SHP77 treated with DMSO at 0.1 percent for 48 hours (cell line): ENCODE results near the gene TBC1D23.
"Not testable (repeated sequence)": the region's sequence is repeated elsewhere in the genome, so short reads cannot be mapped to it uniquely, and the experiment has no call there.

Experiments used
- DNase-seq: peaks from one replicate; lab custom pipeline; 2025; lab: John Stamatoyannopoulos, UW

Gene TBC1D23

DNA sequence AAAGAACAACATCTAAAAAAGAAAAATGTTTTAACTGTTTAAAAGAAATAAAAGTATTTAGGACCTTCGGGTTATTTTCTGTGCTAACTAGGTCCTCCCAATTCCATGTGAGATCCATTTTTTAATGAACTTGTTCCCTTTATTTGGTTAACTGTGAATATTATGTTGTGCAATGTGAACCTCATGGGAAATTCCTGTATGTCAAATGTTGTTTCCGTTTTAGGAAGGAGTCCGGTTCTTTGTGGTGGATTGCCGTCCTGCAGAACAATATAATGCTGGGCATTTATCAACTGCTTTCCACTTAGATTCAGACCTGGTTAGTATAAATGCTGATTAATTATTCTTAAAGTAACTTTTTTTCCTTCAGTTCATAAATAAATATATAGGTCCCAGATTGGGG is 38.2 kb downstream of the TBC1D23 start:
- no peak for DNase-seq

DNA sequence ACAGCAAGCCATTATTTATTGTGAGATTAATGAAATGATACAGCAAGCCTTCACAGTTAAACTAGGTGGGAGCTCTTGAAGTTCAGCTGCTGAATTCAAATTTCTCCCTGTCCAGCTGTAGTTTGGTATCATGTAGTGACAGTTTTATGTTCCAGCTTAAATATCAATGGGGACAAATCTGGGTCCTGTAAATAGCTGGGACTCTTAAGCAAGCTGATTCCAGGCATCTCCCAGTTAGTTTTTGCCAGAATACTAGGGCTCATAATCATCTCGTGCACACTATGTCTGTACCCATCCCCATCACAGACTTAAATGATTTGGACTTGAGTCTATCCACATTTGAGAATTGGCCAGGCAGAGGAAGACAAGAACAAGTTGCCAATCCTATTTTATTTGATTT is 45.9 kb downstream of the TBC1D23 start:
- no peak for DNase-seq

DNA sequence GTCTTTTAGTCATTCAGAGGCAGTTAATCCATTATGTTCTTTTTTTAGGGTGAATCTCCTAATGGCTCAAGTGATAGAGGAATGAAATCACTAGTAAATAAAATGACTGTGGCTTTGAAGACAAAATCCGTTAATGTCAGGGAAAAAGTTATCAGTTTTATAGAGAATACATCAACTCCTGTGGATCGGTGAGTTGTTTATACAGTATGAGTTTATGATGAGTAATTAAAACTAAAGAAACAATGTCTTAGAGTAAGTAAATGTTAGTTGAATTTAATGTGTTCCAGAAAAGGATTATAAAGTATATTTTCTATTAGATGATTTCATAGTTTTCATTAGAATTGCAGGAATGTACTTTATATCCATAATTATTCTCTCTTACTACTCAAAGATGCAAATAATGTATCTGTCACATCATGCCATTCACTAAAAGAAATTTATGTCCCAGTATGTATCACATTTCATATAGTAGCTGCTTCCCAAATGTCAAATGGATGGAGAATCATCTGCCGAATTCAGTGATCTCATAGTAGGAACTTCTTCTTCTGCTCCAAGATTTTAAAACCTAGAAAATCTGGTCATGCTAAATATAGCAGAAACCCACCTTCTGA is 49.7 kb downstream of the TBC1D23 start:
- no peak for DNase-seq

DNA sequence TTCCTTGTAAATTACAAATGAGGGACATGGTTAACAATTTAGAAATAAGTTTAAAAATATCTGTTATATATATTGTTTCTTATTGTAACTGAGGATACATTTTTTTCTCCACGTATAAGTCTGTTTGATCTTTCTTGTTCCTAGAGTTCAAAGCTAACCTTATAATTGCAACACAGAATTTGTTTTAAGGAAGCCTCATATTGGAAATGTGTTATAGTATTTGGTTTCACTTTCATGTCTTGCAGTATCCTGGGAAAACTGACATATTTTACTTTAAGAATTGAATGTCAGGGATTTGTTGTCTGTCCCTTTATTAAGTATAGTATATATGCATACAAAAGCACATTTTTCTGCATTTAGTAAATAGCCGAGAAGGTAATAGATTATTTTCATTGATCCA is 50.2 kb downstream of the TBC1D23 start:
- DNase-seq, result no peak

DNA sequence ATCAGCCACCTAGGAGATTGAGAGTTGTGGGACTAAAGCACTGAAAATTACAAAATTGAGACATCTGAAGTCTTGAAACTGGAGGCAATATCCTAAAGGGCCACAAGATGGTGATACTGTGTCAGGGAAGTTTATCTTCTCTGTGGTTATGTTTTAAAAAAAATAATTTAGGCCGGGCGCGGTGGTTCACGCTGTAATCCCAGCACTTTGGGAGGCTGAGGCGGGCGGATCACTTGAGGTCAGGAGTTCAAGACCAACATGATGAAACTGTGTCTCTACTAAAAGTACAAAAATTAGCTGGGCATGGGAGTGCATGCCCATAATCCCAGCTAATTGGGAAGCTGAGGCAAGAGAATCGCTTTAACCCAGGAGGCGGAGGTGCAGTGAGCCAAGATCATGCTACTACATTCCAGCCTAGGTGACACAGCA is 55.9 kb downstream of the TBC1D23 start:
- peak; percentile 26 for DNase-seq

DNA sequence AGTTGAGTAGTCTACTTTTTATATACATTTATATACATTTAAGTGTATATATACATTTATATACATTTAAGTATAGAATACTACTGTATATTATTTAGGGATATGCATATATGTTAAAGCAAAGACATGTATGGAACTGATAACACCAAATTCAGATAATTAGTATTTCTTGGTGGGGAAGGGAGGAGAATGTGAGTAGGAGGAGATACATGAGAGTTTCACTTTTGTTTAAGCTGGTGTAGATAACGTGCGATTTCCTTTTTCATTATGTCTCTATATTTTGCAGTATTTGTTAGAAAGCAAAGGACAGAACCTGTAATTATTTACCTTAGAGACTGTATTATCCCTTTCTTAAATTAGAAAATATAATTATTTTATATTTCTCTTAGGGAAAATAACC is 57.1 kb downstream of the TBC1D23 start:
- DNase-seq, result no peak

DNA sequence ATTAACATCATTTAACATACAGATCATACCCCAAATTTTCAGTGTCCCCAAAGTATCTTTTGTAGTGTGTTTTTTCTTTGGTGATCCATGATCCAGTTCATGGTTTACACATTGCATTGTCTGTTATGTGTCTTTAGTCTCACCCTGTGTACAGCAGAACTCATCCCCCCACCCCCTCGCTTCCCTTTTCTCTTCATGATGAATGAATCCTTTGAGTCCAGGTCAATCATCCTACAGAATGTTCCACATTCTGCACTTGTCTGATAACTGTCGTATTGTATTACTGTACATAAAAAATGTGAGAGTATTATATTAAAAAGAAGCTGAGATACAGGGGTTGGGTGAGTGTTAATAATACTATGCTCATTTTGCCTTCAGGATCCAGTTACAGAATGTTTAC is 59.2 kb downstream of the TBC1D23 start:
- no peak for DNase-seq

DNA sequence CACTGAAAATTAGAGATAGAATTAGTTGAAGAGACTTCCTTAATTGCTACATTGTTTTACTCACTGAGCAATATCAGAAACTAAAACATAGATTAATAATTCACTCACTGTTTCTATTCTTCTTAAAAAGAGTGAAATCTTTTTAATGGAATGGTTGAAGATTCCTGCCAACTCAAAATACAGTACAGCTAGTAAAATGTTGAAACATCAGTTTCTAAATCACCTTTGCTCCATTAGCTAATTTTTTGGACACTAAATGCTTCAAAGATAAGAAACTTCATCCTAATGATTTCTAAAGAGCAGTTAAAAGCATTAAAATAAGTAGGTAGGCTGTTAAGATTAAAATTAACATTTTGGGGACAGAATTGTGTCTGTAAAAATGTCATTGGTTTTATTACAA is 63.3 kb downstream of the TBC1D23 start:
- no peak for DNase-seq

DNA sequence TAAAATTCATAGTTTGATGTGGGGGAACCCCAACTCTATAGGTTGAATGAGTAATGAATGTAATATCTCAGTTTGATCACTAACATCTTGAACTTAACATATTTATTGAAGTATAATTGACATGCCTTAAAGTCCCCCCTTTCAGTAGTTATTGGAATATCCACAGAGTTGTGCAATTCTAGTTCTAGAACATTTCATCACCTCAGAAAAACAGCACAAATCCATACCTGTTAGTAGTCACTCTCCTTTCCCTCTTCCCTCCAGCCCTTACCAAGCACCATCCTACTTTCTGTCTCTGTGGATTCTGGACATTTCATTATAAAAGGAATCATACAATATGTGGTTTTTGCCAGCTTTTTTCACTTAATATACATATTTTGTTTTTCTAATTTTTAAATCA is 65.0 kb downstream of the TBC1D23 start:
- DNase-seq, result no peak

DNA sequence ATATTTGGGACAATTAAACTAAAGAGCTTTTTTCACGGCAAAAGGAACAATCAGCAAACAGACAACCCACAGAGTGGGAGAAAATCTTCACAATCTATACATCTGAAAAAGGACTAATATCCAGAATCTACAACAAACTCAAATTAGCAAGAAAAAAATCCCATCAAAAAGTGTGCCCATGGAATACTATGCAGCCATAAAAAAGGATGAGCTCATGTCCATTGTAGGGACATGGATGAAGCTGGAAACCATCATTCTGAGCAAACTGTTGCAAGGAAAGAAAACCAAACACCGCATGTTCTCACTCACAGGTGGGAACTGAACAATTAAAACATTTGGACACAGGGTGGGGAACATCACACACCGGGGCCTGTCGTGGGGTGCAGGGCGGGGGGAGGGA is 66.6 kb downstream of the TBC1D23 start:
- DNase-seq, result not testable (repeated sequence)

DNA sequence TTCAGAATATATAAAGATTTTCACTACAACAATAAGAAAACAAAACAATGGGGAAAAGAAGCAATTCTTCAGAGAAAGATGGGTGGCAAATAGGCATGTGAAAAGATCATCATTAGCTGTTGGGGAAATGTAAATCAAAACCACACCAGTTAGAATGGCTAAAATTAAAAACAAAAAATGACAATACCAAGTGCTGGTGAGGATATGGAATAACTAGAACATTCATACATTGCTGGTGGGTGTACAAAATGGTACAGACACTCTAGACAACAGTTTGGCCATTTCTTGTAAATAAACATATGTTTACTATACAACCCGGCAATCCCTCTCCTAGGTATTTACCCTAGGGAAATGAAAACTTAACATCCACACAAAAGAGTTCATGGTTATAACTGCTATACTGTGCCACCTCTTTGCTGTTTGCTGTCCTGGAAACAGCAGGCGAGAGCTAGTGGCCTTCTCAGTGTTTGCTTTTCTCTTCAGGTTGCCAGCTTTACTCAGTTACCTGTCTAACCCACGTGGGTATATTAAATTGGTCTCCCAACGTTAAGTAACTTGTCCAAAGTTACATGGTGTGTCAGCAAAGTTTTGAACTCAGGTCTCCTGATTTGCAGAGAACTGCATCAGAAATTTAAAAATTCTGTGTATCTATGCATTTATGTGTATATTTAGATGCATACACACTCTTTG is 69.2 kb downstream of the TBC1D23 start:
- no peak for DNase-seq

DNA sequence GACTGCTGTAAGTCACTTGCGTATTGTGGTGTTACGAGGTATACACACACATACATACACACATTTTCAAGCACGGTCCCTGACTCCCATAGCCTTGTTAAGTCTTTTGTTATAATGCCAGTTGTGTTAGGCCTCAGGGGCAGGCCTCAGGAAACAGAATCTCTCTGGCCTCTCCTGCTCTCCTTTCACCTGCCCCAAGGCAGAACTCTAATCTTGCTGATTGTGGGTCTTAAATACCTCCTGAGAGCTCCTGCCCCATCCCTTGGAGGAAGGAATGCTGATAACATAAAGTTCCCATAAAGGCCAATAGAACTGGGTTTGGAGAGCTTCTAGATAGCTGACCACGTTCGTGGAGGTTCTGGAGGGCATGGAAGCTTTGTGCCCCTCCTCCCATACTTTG is 69.9 kb downstream of the TBC1D23 start:
- no peak for DNase-seq

DNA sequence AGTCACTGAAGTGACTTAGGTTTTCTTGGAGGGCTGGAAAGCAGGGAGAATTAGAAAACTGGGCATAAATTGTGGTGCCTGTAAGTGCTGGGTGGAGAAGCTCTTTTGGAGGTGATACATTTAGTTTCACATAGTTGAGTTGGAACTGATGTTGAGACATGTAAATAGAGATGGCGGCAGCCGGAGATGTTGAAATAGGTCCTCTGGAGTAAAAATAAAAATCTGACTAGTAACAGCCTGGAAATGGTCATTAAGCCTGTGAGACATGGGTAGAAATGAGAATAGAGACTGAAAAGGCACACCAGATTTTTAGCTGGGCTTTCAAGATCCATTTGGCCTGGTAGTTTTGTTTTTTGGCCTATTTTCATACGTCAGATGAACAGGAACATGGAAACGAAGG is 70.9 kb downstream of the TBC1D23 start:
- DNase-seq, result no peak

DNA sequence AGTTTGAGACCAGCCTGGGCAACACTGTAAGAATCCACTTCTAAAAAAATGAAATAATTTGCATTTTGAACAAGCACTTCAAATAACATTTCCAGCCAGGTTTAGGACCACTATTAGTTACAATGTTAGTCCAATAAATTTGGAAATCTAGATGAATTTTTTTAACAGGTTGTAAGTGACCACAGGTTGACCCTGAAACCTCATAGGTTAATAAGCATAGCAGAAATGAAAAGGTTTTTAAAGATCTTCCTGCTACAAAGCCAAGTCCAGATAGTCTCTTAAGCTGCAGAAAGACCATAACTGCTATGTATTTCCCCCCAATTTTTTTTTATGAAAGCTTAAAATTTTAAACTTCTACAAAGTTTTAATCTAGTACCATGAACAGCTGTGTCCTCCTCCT is 72.3 kb downstream of the TBC1D23 start:
- DNase-seq, result no peak

DNA sequence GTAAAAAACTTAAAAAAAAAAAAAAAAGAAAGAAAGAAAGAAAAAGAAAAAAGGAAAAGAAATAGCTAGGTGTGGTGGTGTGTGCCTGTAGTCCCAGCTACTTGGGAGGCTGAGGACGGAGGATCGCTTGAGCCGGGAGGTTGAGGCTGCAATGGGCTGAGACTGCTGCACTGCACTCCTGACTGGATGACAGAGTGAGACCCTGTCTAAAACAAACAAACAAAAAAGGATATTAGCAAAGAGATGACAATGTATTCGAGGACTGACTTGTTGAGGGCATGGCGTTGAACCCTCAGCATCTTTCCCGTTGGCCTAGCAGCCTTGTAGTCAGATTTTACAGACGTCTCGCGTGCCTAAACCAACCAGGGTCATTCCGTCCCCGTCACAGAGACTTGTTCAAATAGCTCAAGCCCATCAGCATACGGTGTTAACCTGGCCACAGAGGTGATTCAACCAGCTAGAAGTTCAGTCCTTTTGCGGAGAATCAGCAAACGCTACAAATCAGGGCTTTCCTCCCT is 73.2 kb downstream of the TBC1D23 start:
- DNase-seq, result no peak

DNA sequence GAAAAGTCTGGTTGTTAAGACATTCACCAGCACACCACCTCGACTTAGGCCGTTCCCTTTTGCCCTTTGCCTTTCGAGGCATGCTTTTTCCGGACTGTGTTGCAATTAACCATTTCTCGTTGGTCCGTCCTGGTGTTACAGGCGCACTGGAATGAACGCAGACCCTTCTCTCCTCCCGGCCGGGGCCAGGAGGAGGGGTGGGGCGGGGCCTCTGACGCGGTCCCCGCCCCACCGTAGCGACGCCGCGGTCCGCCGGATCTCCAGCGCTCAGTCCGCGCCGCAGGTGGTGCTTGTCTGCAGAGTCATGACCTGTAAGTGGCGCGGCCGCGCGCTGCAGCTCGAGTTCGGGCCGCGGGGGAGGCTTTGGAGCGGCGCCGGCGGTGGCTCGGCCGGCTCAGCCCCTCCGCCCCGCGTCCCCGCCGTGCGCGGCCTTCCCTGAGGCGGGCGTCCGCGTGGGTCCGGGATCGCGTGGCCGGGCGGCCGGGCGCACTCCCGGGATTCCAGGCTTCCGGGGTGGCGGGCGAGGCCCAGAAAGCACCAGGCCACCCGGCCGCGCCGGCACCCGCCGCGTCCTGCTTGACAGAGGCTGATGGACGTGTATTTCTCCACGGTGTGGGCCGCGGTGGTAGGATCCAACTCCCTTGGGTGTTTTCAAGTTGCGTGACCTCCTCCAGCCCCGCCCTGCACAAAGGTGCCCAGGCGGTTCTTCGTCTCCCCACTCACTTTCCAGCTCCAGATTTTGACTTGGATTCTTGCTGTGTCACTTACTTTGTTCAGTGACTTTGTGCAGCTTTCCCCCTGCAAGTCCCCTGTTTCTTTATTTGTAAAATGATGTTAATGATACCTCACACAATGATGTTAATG is 73.9 kb downstream of the TBC1D23 start, which contains the start of gene NIT2:
NIT2 (plus strand) TSS at position 270 of the 864 bp plus-strand sequence; CDS start at position 305, 35 bp downstream.
- peak; percentile 37 for DNase-seq

DNA sequence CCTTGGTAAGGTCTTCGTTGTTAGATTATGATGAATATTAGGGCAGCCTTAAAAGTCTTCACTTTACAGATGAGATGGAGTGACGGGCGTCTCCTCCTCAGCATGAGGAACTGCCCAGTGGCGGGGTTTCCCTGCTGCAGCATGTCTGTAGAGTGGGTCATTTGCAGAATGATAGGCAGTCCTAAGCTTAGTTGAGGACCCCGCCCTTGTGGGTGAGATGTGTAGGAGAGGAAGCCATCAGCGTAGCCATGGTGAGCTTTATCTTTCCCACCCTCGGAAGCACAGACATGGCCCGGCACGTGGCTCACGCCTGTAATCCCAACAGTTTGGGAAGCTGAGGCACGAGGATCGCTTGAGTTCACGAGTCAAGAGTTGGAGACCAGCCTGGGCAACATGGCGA is 74.6 kb downstream of the TBC1D23 start:
- DNase-seq, result no peak

DNA sequence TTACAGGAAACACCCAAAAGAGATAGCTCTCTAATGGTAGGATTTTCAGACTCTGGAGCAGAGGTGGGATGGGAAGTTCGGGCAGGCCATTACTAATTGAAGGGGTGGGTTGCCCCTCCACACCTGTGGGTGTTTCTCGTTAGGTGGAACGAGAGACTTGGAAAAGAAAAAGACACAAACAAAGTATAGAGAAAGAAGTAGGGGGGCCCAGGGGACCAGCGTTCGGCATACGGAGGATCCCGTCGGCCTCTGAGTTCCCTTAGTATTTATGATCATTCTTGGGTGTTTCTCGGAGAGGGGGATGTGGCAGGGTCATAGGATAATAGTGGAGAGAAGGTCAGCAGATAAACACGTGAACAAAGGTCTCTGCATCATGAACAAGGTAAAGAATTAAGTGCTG is 75.4 kb downstream of the TBC1D23 start:
- DNase-seq, result not testable (repeated sequence)

DNA sequence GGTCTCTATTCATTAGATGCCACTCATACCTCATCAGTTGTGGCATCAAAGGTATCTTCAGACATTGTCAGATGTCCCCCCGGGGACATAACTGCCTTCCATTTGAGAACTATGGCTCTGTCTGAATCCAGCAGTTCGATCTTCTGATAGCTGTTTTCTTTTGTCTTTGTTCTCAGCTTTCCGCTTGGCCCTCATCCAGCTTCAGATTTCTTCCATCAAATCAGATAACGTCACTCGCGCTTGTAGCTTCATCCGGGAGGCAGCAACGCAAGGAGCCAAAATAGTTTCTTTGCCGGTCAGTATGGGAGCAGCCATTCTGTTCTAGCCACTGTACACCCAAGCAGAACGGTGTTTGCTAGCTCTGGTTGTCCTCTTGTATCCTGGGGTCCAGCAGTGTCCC is 78.1 kb downstream of the TBC1D23 start:
- no peak for DNase-seq

DNA sequence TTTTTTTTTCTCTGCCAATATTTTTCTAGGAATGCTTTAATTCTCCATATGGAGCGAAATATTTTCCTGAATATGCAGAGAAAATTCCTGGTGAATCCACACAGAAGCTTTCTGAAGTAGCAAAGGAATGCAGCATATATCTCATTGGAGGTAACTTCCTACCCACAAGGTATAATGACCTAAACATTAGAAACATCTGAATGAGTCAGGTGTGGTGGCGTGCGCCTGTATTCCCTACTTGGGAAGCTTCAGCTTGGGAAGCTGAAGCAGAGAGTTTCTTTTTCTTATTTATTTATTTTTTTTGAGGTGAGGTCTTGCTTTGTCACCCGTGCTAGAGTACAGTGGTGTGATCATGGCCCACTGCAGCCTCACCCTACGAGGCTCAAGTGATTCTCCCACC is 79.0 kb downstream of the TBC1D23 start:
- no peak for DNase-seq

DNA sequence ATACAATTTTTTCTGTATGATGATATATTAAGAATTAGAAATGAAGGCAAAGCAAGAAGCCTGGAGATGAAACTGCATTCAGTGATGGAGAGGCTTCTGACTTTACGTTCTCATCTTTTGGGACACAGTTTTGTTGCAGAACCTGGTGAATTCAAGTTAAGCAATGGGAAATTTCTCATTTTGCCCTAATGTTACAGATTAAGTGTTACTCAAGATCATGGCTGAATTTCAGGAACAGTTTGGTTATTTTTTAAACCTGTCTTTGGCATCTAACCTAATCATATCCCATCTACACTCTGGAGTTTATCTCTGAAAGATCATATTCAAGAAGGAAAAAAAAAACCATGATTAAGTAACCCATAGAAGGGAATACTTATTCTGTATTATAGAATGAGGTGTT is 79.7 kb downstream of the TBC1D23 start:
- DNase-seq, result no peak

DNA sequence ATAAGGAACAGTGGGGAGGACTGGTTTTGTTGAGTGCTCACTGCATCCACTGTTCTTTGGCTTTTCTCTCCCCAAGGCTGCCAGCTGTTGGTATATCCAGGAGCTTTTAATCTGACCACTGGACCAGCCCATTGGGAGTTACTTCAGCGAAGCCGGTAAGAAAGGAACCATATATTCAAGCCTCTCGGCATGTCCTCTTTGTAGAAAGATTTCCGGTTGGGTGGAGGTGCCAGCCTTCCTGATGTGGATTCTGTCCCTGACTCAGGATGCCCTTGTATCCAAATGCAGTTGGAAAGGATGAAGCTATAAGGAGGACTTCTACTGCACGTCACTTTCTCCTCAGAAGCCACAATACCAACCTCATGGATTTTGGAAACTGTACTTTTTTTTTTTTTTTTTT is 87.9 kb downstream of the TBC1D23 start:
- DNase-seq, result no peak

DNA sequence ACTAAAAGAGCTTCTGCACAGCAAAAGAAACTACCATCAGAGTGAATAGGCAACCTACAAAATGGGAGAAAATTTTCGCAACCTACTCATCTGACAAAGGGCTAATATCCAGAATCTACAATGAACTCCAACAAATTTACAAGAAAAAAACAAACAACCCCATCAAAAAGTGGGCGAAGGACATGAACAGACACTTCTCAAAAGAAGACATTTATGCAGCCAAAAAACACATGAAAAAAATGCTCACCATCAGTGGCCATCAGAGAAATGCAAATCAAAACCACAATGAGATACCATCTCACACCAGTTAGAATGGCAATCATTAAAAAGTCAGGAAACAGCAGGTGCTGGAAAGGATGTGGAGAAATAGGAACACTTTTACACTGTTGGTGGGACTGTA is 91.0 kb downstream of the TBC1D23 start:
- DNase-seq, result not testable (repeated sequence)
